Measurements from ENCODE around the gene DLG2. TPM values are rescaled to one million over a fixed set of nuclear protein-coding genes. Genes with fewer than 3 reads are reported as not detected.

Gene DLG2
- total RNA-seq, 1 donor from 2014 or later = 2.4 TPM

DNA sequence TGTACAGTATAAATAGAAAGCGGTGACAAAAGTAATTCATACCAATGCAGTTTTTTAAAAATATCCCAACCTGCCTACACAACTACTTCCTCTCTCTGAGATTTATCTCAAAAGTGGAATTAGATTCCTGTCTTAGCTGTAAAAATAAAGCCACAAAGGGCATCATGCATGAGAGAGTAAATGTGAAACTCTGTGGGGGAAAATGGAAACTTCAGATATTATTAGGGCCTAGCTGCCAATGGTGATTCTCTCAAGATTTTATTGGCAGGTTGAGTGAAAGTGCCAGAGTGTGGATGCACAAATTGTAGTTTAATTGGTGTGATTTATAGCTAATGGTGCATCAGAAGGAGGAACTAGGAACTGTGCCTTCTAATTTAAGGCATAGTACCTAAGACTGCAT, 1984.0 kb downstream of the DLG2 start:
- peaks cover 18% of the 10 kb centered on the region for H3K27me3 Mint-ChIP-seq
- H3K4me1 Mint-ChIP-seq (ENCODE audit: low read depth) = no peaks in the 10 kb centered on the region
- no peak overlapping the region for H3K4me3 Mint-ChIP-seq (ENCODE audit: low read depth)
- no peak overlapping the region for H3K27ac Mint-ChIP-seq
- TF ChIP-seq, protein P1, sequence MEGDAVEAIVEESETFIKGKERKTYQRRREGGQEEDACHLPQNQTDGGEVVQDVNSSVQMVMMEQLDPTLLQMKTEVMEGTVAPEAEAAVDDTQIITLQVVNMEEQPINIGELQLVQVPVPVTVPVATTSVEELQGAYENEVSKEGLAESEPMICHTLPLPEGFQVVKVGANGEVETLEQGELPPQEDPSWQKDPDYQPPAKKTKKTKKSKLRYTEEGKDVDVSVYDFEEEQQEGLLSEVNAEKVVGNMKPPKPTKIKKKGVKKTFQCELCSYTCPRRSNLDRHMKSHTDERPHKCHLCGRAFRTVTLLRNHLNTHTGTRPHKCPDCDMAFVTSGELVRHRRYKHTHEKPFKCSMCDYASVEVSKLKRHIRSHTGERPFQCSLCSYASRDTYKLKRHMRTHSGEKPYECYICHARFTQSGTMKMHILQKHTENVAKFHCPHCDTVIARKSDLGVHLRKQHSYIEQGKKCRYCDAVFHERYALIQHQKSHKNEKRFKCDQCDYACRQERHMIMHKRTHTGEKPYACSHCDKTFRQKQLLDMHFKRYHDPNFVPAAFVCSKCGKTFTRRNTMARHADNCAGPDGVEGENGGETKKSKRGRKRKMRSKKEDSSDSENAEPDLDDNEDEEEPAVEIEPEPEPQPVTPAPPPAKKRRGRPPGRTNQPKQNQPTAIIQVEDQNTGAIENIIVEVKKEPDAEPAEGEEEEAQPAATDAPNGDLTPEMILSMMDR (IDR thresholded peaks at IDR 0.05; ENCODE audit: unreplicated experiment) = no peak
- H3K9me3 Mint-ChIP-seq (ENCODE audit: low read depth) = no peaks in the 10 kb centered on the region
- DNase-seq (ENCODE audit: low spot score, unreplicated experiment) = no peak
- H3K36me3 Mint-ChIP-seq (ENCODE audit: insufficient read depth) = no peaks in the 10 kb centered on the region

- no peaks in the 10 kb centered on the region for H3K36me3 Mint-ChIP-seq (ENCODE audit: insufficient read depth)
- peaks cover 18% of the 10 kb centered on the region for H3K27me3 Mint-ChIP-seq
- TF ChIP-seq, protein P1 (IDR thresholded peaks at IDR 0.05; ENCODE audit: unreplicated experiment) = no peak
- no peaks in the 10 kb centered on the region for H3K9me3 Mint-ChIP-seq (ENCODE audit: low read depth)
- H3K4me1 Mint-ChIP-seq (ENCODE audit: low read depth) = no peaks in the 10 kb centered on the region
- no peak for DNase-seq (ENCODE audit: low spot score, unreplicated experiment)
- no peak overlapping the region for H3K4me3 Mint-ChIP-seq (ENCODE audit: low read depth)
- no peak overlapping the region for H3K27ac Mint-ChIP-seq
Measured at GRCh38 chr11:83642500-83642899, 1984.6 kb downstream of the DLG2 start.

DNA sequence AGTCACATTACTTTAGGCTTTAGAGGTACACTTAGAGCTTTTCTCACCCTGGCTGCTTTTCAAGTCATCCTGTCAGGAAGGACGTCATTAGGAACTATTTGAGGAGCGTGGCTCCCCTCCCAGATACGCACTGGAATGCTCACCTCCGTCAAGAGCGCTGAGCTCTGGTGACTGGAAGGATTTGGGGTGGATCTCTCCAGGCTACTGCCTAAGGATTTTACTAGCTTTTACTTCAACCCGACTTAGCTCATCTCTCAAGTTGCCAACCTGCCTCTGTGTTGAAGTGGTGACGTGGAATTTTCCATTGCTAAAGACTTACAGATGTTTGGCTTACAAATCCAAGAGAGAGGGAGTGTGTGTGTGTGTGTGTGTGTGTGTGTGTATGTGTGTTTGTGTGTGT, 1985.6 kb downstream of the DLG2 start:
- no peaks in the 10 kb centered on the region for H3K4me1 Mint-ChIP-seq (ENCODE audit: low read depth)
- no peaks in the 10 kb centered on the region for H3K36me3 Mint-ChIP-seq (ENCODE audit: insufficient read depth)
- H3K27ac Mint-ChIP-seq = no peak overlapping the region
- no peak for DNase-seq (ENCODE audit: low spot score, unreplicated experiment)
- TF ChIP-seq, protein P1 (IDR thresholded peaks at IDR 0.05; ENCODE audit: unreplicated experiment) = no peak
- no peak overlapping the region for H3K4me3 Mint-ChIP-seq (ENCODE audit: low read depth)
- H3K27me3 Mint-ChIP-seq = peaks cover 17% of the 10 kb centered on the region
- no peaks in the 10 kb centered on the region for H3K9me3 Mint-ChIP-seq (ENCODE audit: low read depth)

GRCh38 chr11:83639995-83640758, 1987.0 kb downstream of the DLG2 start:
- DNase-seq (ENCODE audit: low spot score, unreplicated experiment) = no peak
- no peak overlapping the region for H3K4me3 Mint-ChIP-seq (ENCODE audit: low read depth)
- TF ChIP-seq, protein P1 (IDR thresholded peaks at IDR 0.05; ENCODE audit: unreplicated experiment) = no peak
- H3K4me1 Mint-ChIP-seq (ENCODE audit: low read depth) = no peaks in the 10 kb centered on the region
- no peaks in the 10 kb centered on the region for H3K9me3 Mint-ChIP-seq (ENCODE audit: low read depth)
- H3K27me3 Mint-ChIP-seq = peaks cover 14% of the 10 kb centered on the region
- H3K27ac Mint-ChIP-seq = no peak overlapping the region
- H3K36me3 Mint-ChIP-seq (ENCODE audit: insufficient read depth) = no peaks in the 10 kb centered on the region

DNA sequence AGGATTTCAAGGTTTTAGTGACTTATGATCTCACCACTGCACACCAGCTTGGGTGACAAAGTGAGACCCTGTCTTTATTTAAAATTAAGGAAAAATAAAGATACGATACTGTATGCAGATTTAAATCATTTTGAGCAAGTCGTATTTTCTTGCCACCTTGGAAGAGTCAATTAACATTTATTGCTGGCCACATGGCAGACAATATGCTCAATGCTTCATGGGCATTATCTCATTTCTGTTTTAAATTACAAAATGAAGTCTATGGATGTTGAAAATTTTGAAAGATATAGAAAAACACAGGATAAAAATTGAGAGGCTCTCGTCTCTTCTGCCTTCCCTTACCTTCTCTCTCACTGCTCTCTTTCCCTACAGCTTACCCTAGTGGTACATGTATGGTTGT, 1992.0 kb downstream of the DLG2 start:
- H3K4me3 Mint-ChIP-seq (ENCODE audit: low read depth) = no peak overlapping the region
- H3K36me3 Mint-ChIP-seq (ENCODE audit: insufficient read depth) = no peaks in the 10 kb centered on the region
- TF ChIP-seq, protein P1 (IDR thresholded peaks at IDR 0.05; ENCODE audit: unreplicated experiment) = no peak
- no peak overlapping the region for H3K27ac Mint-ChIP-seq
- no peaks in the 10 kb centered on the region for H3K4me1 Mint-ChIP-seq (ENCODE audit: low read depth)
- H3K9me3 Mint-ChIP-seq (ENCODE audit: low read depth) = no peaks in the 10 kb centered on the region
- DNase-seq (ENCODE audit: low spot score, unreplicated experiment) = no peak
- peaks cover 3% of the 10 kb centered on the region for H3K27me3 Mint-ChIP-seq
